GM12801 (cell line): ENCODE results near the gene GINS1.

Experiments used
- TF ChIP-seq, protein P1 (sequence below): IDR thresholded peaks from one replicate; pipeline ENCODE4 v1.5.1; 2011; ENCODE audit warnings: control low read depth; ENCODE audit not compliant: insufficient read length; ENCODE audit errors: extremely low read depth

Gene GINS1

DNA sequence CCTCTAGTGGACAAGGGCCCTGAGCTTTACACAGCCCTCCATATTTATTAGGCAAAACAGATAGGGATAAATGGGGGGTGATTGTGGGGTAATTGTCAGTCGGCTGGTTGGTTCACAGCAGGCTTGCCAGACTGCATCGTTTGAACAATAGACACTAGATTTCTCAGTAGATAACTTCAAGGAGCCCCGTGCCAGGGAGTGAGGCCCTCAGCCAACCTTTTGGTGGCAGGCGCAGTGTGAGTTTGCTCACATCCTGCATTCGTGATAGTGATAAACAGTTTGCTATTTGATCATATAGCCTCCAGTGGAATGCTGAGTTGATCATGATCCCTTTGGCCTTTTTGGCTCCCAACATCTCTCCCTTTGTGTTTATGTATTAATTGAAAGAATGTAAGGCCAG, 13.2 kb upstream of the GINS1 start:
- TF ChIP-seq, protein P1, sequence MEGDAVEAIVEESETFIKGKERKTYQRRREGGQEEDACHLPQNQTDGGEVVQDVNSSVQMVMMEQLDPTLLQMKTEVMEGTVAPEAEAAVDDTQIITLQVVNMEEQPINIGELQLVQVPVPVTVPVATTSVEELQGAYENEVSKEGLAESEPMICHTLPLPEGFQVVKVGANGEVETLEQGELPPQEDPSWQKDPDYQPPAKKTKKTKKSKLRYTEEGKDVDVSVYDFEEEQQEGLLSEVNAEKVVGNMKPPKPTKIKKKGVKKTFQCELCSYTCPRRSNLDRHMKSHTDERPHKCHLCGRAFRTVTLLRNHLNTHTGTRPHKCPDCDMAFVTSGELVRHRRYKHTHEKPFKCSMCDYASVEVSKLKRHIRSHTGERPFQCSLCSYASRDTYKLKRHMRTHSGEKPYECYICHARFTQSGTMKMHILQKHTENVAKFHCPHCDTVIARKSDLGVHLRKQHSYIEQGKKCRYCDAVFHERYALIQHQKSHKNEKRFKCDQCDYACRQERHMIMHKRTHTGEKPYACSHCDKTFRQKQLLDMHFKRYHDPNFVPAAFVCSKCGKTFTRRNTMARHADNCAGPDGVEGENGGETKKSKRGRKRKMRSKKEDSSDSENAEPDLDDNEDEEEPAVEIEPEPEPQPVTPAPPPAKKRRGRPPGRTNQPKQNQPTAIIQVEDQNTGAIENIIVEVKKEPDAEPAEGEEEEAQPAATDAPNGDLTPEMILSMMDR, result no peak

GRCh38 chr20:25394996-25395395, 12.5 kb upstream of the GINS1 start:
- TF ChIP-seq, protein P1, result no peak

GRCh38 chr20:25397096-25397495, 10.4 kb upstream of the GINS1 start:
- TF ChIP-seq, protein P1, result no peak

- TF ChIP-seq, protein P1, result no peak
These were observed 9.7 kb upstream of the GINS1 start for GRCh38 chr20:25397821-25398220.

DNA sequence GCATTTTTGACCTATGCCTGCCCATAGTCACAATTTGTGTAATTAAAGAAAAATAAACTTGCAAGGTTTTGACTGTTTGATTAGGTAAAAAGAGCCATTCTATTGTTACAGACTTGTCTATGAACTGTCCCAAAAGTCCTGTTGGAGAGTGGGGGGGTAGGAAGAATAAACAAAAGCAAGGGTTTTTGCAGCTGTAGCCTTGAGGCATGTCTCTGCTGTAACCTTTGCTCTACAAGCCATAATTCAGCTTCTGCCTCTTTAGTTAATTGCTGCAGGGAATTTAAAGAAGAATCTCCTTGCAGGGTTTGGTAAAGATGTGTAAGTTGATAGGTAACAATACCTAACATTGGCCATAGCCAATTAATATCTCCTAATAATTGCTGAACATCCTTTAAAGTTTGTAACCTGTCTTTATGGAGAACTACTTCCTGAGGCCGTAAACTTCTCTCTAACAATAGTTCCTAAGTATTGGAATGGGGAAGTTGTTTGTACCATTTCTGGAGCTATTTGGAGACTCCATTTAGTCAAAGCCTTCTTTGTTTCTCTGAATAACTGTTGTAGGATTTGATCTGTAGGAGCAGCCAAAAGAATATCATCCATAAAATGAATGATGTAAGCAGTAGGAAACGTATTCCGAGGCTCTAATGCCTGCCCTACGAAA, 9.0 kb upstream of the GINS1 start:
- TF ChIP-seq, protein P1, result no peak

DNA sequence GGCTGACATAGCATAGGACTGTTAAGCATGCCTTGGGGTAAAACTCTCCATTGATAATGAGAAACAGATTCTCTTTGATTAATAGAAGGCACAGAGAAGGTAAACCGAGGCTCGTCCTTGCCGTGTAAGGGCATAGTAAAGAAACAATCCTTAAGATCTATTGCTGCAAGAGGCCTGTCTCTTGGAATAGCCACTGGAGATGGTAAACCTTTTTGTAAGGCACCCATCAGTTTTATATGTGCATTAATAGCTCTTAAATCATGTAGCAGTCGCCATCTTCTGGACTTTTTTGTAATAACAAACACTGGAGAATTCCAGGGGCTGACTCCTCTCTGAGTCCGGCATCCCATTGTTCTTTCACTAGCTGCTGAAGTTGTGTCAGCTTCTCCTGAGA, 8.4 kb upstream of the GINS1 start:
- TF ChIP-seq, protein P1, result no peak

DNA sequence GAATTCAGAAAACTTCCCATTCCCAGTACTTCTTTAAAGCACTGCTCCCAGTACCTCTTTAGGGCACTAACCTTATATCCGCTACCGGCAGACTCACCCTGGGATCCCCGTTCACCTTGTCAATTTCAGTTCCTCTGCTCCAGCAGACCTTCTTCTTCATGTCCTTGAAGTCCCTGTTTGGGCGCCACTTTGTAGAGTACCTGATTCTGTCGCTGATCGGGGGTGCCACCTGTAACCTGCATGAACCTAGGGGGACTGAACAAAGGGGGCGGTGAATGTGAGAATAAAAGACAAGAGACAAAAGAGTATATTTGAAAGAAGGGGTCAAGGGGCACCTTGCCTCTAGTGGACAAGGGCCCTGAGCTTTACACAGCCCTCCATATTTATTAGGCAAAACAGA, 4.9 kb upstream of the GINS1 start:
- TF ChIP-seq, protein P1, result no peak
